ENCODE measurements around the gene IGSF11.

Gene IGSF11

DNA sequence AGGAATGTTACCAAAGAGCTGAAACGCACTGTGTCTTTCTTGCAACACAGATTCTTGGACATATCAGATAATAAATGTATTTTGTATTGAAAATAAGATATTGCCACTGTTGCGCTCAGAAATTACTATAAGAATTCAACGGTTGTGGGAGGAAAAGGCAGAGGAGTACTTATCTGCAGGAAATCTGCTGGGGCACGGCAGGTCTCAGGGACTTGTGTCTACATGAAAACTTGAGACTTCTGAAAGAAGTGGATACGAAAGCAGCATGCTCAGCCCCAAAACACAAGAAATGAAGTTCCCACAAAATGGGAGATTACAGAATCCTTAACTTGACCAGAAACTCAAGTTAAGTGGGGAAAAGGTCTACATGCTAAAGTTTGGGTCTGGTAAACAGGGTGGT lies 86.5 kb downstream of the IGSF11 start:
- no peak for FAIRE-seq

DNA sequence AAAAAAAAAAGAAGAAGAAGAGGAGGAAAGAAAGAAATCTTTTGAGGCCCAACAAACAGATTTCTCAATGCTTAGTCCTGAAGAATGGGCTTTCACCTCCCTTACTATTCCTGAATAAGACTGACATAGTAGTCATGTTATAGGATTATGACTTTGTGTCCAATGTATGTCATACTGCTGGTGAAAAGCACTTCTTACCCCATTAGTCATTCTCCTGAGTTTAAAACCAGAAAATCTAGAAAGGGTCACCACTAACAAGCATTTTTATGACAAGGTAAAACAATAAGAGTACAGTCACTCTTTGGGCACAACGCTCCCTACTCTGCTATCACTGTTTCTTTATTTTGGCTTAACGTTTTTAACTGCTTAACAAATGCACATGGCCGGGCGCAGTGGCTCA lies 88.2 kb downstream of the IGSF11 start:
- no peak for FAIRE-seq

DNA sequence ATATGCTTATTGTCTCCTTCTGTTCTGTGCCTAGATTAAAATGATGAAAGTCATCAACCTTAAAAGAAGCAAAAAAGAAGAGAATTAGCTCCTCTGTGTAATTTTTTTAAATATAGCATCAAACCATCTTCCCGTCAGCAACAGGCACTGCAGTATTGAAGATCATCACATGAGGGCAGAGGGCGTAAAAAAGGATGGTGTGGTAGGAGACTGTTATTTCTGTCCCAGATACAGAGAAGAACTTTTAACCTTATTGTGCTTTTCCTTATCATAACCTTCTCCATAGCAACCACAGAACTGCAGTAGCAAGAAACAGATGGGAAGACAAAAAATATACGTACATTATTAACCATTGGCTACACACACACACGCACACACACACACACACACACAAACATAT lies 88.8 kb downstream of the IGSF11 start:
- no peak for FAIRE-seq

DNA sequence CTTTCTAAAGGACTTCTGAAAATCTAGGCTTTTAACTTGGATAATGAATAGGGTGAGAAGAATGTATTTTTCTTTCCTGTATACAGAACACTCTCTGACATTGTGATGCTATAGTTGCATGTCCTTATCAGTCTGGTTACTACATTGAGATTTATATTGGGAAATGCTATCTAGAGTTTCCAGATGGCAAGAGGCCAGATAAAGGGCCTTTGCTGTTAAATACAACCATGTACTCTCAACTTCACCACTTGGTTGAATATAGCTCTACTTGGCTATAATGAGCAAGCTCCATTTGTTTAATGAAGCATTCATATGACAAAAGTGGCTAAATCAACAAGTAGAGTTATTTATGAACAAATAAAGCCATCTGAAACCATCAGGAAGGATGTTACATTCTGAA lies 91.0 kb downstream of the IGSF11 start:
- FAIRE-seq, result no peak

DNA sequence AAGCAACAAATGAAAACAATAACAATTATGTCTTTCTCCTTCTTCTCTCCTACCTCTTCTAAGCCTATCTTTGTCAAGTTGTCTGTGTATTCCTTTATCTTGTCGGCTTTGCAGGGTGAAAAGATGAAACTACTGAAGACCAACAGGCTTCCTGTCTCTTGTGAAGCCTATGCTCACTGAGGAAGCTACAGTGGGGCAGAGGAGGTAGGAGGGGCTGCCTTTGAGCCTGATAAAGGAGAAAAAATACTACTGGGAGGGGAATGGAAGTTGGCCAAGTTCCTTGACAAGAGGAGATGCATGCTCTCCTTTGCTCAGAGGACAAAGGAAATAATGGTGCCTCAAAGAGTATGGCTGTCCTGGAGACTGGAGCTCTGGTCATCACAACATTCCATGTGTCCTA lies 92.0 kb downstream of the IGSF11 start:
- no peak for FAIRE-seq

DNA sequence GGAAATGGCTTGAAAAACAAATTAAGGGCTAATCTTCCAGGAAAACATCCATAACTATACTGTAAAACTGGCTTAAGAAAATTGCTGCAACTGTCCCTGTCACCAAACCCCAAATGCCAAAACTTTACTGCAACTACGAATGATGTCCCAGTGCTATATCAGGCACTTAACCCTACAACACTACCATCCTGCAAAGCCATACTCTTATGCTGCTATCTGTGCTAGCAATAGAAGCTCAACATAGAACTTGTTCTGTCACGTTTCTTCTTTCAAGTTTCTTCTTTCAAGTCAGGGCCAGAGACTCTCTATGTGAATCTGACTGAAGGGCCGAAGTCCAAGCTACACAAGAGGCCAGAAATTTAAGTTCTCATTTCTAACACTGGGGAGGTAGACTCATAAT lies 92.5 kb downstream of the IGSF11 start:
- FAIRE-seq, result no peak

DNA sequence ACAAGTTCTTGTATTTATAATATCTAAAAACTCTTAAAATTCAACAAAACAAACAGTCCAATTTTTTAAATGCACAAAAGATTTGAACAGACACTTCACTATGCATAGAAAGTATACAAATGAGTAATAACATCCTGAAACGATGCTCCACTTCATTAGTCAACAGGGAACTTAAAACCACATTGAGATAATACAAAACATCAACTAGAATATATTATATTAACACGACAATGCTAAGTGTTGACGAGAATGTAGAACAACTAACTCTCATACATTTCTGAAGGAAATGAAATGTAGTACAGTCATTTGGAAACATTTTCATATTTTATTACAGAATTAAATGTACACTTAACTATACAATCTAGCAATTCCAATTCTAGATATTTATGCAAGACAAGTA lies 93.4 kb downstream of the IGSF11 start:
- no peak for FAIRE-seq

DNA sequence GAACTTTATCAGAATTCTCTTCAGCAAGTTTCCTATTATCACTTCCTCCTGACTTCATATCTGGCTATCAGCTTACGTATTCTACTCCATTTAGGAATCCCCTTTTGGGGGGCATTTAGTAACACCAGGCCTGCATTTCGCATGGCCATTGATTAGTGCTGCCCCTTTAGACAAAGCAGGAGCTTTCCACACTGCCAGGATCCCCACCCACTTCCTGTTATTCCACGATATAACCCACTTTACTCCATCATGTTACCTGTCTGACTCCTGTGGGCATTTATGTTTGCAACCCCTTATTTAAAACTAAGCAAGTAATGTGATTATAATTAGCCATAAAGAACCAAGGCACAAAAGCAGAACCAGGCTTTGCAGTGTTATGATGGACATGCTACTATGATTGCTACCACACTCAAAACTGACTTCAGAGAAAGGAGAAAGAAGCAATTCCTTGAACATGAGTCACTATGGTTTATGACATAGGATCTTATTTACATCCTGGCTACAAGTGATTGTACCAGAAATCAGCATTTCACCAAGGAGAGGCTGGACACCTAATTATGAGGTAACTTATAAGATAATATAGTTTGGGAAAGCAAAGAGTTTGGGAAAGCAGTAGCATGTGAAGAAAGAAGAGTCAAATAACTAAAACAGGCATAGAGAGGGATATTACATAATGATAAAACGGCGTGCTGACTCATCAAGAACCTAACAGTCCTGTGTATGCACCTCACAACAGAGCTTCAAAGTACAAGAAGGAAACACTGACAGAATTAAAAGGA lies 96.3 kb downstream of the IGSF11 start:
- FAIRE-seq, result no peak

DNA sequence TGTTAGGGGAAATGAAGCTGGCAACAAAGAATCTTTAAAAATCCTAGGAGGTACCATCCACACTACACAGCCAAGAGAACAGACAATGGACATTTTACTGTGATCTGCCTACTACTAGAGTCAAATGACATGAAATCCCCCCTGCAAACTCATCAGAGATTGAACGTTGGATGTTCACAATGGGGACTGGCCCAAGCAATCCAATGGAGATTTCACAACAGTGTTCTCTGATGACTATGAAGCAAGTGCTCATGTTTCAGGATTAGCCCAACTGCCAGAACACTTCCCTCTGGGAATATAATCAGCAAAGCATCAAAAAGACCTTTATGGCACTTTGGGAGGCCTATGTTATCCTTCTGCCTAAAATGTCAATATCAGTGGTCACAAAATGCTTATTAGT lies 97.8 kb downstream of the IGSF11 start:
- FAIRE-seq, result no peak

DNA sequence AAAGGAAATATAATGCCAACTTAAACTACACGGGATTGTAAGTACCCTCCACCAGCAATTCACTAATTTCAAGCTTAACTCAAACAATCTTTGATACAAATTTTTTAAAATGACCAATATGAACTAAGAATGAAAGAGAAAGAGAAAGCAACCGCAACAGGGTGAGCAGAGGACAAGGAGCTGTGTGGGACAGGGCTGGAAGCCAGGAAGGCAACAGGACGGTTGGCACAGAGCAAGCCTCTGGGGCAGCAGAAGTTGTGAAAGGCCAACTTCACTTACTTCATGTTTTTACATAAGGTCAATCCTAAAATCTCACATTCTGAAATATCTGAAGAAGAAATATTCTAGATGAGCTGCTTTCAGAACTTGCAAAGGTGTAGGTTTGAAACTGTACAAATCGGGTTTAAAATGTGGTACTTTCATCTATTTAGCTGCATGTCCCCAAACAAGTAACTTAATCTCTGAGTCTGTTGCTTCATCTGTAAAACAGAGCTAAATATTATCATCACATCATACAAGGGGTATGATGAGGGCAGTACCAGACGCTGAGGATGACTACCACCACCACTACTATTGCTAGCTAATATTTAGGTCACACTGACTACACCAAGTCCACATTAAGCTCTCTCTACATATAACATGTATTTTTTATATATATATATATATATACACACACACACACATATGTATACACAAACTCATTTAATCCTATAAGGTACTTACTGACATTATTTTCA lies 101.7 kb downstream of the IGSF11 start:
- FAIRE-seq, result no peak

DNA sequence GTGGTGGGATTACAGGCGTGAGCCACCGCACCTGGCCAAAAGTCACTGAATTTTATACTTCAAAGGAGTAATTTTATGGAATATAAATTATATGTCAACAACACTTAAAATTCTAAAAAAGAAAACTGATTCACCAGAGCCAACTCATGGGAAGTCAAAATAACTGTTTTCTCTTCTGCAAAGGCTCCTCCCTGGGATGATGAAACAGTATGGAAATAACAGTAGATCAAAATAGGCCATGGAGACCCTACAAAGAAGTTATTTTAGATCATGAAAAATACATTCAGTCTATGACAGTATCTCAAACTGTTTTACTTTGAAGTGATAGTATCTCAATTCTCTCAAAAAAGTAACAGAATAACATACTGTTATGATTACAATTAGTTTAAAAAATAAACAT lies 102.7 kb downstream of the IGSF11 start:
- no peak for FAIRE-seq

DNA sequence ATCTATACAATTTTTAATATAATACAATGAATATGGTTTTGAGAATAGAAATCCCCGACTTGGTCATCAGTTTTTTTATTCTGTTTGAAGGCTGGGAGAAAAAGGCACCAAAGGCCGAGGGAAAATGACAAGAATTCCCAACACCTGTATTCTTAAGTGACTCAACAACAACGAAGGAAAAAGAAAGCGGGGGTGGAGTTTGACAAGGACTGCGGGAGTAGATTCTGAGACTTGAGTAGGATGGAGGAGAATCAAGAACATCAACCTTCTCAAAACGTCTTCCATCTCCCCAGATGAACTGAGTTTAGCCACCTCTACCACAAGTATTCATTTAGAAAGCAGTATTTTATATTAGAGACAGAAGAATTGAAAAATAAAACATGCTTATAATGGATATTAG lies 107.2 kb downstream of the IGSF11 start:
- no peak for FAIRE-seq

DNA sequence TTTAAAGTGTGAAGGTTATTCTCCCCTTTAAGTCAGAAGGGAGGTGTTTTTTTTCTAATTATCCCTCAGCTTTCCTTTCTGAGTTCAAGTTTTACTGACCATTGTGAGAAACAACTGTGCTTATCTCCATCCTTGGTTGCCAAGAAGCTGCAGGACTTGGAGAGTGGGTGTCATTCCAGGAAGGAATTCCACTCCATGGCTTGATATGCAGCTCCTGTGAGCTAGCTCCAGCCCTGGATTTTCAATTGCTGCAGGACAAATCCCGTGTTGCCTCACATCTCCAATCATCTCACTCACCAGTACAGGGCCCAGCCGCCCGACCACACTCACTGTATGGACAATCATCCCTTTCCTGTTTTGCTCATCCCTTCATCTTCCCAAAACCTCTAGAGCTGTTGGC lies 122.5 kb downstream of the IGSF11 start:
- no peak for FAIRE-seq

DNA sequence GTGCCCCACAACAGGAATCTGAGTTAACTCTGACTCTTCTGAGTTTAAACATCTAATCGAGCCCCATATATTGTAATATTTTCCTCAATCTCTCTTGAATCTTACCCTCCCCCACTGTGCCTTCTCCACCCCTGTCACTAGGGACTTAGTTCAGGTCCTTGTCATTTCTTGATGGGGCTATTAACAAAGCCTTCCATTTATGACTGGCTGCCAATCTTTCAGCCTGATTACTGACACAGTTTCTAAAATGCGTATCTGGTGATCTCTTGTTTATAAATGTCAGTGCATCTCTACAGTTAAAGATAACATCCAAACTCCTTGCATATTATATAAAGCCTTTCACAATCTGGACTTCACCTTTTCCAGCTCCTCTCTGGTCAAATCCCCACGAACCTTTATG lies 124.3 kb downstream of the IGSF11 start:
- no peak for FAIRE-seq

DNA sequence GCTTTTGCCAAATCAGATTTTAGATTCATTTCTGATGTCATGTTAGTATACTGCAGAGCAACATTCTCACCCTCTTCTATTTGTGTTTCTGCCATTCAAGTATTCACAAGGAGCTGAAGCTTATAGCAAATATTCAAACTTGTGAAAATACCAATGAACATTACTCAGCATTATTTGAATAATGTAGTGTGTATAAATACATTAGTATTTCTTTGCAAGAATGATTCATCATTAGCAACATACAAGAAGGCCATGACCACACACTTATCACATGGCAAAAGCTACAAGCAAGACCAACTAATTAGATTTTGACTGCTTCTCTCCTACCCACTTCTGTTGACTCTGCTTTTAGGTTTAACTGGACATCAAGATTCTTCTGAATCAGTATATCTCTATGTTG lies 124.9 kb downstream of the IGSF11 start:
- FAIRE-seq, result no peak

DNA sequence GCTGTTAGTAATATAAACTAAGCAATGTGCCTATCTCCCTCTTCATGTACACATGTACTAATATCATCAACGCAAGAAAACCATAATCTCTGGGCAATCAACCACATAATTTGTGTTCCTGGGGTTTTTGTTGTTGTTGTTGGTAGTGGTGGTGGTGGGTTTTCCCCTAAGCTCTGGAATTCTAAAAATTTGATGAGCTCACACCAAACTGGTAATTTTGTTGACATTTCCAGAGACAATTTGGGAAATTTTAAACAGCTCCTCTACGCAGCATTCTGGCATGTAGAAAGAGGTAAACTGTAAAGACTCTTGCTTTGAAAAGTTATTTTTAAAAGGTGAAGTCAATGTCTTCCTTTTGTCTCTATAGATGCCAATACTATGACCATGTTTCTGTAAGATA lies 126.7 kb downstream of the IGSF11 start:
- no peak for FAIRE-seq

DNA sequence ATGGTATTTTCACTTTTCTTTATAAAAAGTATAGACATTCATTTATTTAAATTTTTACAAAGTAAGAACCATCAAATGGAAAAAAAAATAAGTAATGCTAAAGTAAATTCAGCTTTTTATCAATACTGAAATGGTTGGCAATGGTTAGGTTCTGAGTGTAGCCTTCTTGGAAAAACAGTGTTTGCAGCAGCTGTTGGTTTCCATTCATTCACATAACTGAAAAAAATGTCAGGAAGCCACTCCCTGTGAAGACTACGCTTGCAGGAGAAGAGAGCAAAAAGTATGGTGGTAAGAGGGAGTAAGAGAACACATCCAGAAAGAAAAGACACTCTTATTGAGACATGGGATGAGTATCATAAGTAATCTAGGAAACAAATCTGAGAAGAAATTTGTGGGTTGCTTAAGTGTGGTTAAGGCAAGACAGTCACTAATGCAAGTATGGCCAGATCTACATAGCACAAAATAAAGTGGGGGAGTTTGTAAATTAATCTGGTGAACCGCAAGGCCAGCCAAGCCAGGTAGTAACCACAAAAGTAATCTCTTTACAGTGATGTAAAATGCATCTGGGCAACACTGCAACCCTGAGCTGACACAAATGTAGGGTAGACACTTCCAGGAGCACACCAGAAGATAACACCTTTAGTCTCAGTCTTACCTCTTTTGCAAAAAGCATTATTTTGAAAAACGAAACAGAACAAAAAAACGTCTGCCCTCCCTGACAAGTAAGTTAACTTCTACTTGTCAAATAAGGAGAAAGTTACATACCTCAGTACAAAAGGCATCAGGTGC lies 133.7 kb downstream of the IGSF11 start:
- no peak for FAIRE-seq

DNA sequence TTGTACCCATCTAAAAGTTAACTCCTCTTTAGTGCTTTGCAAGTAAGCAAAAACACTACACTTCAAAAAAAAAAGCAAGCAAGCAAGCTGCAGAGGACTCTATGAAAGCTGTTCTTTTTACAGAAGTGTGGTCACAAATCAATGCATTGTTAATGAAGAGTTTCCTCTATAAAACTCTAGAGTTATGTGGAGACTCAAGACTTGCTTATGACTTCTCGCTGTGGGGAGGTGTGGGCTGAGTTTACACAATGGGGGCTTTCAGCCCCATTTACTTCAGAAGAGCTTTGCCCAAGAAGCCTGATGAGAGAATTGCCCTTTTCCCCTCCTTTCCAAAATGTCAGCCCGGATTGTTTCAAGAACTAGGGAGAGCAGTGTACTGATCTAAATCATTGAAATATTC lies 144.4 kb downstream of the IGSF11 start:
- no peak for FAIRE-seq

DNA sequence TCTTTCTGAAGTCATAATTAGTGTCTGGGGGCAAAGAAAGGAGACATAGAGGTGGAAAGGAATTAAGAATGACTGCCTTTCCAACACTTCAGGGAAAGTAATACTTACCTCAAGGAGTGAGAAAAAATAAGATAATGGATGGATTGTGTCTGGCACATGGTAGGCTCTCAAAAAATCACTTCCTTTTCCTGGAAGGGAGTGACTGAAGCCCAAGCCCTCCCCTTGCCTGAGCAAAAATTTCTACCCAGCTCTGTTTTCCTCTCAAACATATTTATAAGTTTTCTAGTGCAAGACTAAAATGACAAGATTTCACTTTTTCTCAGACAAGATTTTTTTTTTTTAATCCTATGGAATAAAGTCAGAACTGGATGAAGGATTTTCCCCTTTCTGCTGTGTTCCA lies 145.0 kb downstream of the IGSF11 start:
- FAIRE-seq, result no peak

DNA sequence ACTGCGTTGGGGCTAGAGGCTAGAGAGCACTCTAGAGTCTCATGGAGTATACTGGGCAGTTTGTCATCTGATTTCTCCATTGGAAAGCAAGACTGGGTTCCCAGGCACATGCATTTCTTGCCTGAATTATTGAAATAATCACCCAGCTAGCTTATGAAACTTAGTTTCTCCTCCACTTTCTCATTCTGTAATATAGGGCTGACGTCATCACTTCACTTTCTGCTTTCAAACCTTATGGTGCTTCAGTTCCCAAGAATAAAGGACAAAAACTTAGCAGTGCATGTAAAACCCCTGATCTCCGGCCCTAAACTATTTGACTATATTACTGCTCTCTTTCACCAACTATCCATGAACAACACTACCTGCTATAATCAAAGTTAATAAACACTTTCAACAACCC lies 147.9 kb downstream of the IGSF11 start:
- no peak for FAIRE-seq

DNA sequence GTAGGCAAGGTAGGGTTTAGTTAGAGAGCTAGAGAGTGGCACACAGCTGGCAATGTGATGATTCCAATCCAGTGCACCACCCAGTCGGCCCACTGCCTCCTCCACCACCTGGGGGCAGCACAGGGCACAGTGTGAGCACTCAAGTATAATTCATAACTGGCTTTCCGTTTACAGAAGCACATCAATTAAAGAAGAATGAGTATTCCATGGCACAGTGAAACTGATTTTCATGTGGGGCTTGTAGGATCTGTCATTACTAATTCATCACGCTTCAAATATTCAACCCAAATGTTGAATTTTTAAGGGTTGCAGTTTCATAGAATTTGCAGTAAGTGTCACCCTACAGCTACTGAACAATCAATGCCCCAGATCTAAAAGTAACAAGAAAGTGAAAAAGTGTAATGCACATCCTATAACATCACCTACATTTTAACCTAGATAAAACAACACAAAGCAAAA lies 149.9 kb downstream of the IGSF11 start:
- no peak for FAIRE-seq

DNA sequence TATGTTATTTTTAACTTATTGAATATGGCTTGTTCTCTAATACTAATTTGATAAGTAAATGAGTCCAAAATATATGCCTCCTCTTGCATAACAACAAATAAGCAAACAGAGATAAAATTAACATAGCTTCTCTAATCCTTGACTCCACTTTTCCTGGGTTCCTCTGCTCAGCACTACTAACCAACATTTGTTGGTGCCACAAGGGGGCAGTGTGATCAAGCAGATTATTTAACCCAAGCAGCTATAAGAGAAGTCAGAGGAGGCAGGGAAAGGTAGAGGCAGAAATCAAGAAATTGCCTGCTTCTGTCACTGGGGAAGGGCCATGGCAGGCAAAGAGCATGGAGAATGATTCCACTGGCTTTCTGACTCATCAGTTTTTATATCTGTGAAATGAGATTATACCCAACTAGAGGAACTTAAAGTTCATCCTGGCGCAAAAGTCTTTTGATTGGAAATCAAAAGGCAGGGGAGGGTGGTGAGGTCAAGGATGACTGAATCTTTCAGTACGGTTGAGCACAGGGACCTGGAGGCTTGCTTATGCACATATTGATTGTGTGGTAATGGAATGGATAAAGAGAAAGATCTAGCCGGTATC lies 152.2 kb downstream of the IGSF11 start:
- no peak for FAIRE-seq

DNA sequence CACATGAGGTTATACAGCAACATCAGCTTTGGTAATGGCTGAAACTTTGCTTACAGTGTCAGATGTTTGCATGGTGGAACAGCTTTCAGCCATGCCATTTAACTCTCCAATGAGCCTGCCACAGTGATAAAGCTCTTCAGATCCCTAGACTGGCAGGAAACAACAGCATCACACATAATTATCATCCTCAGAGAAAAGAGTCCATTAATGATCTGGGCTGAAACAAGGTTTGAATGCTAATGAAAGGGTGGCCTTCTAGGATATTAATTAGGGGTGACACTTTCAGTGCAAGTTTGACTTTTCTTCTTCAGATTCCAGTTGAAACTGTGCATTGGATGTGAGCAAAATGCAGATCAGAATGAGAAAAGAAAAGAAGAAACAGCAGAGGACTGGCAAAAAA lies 166.6 kb downstream of the IGSF11 start:
- FAIRE-seq, result no peak

All from TTC549 (cell line).